ENCODE results near the gene ZNF558.

Gene ZNF558

GRCh38 chr19:8832132-8833021, at the start of gene ZNF558, which contains the start of gene MBD3L1:
TSS of gene ZNF558 (minus strand) at chr19:8832304. CDS start at chr19:8822659, 9,645 bp downstream.
TSS of gene MBD3L1 (plus strand) at chr19:8832377. CDS start at chr19:8842679, 10,302 bp downstream.
- peak within 1 kb of the TSS; percentile 80 for H3K4me3 ChIP-seq (ENCODE audit: low read depth, low read length)
- DNase-seq (ENCODE audit: low read depth) = peak; percentile 94

DNA sequence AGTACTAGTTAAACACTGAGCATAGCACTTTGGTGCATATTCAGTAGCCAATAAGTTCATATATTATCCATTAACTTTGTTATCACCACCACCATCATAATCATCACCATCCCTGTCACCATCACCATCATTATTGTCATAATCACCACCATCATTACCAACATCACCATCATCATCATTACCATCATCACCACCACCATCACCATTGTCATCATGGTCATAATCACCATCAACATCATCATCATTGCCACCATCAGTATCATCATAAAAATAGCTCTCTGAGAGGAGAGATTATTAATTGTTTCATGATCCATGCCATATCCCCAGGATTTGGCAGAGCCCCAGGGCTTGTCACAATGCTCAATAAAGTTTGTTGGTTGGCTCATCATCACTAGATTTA, 49.4 kb upstream of the ZNF558 start:
- H3K4me3 ChIP-seq (ENCODE audit: low read depth, low read length) = no peak overlapping the region
- DNase-seq (ENCODE audit: low read depth) = no peak

DNA sequence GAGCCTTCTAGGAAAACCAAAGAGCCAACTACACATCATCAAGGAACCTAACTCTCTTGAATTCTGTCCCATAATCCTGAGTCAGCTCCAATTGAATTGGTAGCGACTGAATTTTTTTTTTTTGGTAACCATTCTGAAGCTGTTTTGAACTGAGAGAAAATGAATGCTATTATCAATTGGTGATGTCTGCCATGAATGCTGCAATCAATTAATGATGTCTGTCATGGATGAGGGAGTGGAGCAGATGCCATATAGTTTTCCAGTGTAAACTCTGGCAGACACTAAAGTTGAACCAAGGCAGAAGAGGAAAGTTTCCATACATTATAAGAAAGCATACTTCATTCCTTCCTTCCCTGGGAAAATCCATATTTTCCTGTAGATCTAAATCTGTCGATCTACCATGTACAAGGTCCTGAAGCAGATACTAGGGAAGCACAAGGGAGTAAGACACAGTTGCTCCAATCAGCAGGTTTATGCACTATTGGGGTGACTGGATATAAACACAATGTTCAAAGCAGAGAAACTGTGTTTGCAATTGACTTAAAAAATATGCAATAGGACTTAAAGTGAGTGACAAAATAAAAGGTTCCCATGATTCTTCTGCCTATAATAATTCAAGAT, 48.9 kb upstream of the ZNF558 start:
- no peak for DNase-seq (ENCODE audit: low read depth)
- H3K4me3 ChIP-seq (ENCODE audit: low read depth, low read length) = no peak overlapping the region

GRCh38 chr19:8877854-8878705, 46.0 kb upstream of the ZNF558 start:
- no peak overlapping the region for H3K4me3 ChIP-seq (ENCODE audit: low read depth, low read length)
- no peak for DNase-seq (ENCODE audit: low read depth)

- no peak for DNase-seq (ENCODE audit: low read depth)
- H3K4me3 ChIP-seq (ENCODE audit: low read depth, low read length) = no peak overlapping the region
These were observed 34.2 kb upstream of the ZNF558 start for GRCh38 chr19:8866344-8866743.

- DNase-seq (ENCODE audit: low read depth) = no peak
- H3K4me3 ChIP-seq (ENCODE audit: low read depth, low read length) = no peak overlapping the region
These were observed 26.2 kb upstream of the ZNF558 start for GRCh38 chr19:8858260-8858659.

GRCh38 chr19:8850488-8850887, 18.4 kb upstream of the ZNF558 start:
- DNase-seq (ENCODE audit: low read depth) = no peak
- no peak overlapping the region for H3K4me3 ChIP-seq (ENCODE audit: low read depth, low read length)

GRCh38 chr19:8849232-8849631, 17.1 kb upstream of the ZNF558 start:
- no peak for DNase-seq (ENCODE audit: low read depth)
- no peak overlapping the region for H3K4me3 ChIP-seq (ENCODE audit: low read depth, low read length)

GRCh38 chr19:8846819-8847218, 14.7 kb upstream of the ZNF558 start:
- H3K4me3 ChIP-seq (ENCODE audit: low read depth, low read length) = no peak overlapping the region
- DNase-seq (ENCODE audit: low read depth) = no peak

- no peak overlapping the region for H3K4me3 ChIP-seq (ENCODE audit: low read depth, low read length)
- no peak for DNase-seq (ENCODE audit: low read depth)
These were observed 8.6 kb upstream of the ZNF558 start for GRCh38 chr19:8840708-8841107.

- DNase-seq (ENCODE audit: low read depth) = no peak
- H3K4me3 ChIP-seq (ENCODE audit: low read depth, low read length) = no peak overlapping the region
These were observed 3.8 kb upstream of the ZNF558 start for GRCh38 chr19:8835877-8836276.

GRCh38 chr19:8835446-8835845, 3.3 kb upstream of the ZNF558 start:
- no peak for DNase-seq (ENCODE audit: low read depth)

DNA sequence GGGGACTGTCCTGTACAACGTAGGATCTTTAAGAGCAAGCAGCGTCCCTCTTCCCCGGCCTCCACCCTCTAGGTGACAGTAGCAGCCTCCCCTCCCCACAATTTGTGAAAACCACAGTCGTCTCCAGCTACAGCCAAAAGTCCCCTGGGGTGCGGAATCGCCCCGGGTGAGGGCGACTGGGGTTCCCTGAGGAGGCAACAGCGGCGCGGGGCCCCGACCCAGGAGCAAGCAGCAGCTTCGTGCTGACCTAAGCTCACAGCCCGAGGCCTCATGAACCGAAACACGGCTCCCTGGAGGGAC, 322 bp downstream of the ZNF558 start:
- no peak for DNase-seq (ENCODE audit: low read depth)

More at GRCh38 chr19:8835446-8835845, 3.3 kb upstream of the ZNF558 start:
- H3K4me3 ChIP-seq (ENCODE audit: low read depth, low read length) = no peak overlapping the region

DNA sequence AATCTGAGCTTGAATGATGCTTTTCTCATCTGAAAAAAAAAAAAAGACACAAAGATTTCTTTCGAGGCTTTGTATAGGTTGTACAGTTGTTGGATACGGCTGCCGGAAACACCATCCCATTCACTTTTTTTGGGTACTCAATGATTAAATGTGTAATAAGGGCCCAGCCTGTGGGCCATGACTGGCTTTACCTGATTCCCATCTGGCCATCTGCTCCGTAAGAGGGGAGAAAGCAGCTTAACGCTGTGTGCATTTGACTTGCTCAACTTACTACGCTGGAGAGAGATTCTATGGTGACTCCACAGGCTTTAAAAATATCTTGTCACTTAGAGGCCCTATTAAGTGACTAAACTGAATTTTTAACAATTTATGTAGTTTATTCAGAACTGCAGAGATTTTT, 731 bp downstream of the ZNF558 start:
- H3K4me3 ChIP-seq (ENCODE audit: low read depth, low read length) = peak overlapping the region; percentile 80
- no peak for DNase-seq (ENCODE audit: low read depth)

More for the DNA sequence above, 322 bp downstream of the ZNF558 start:
- H3K4me3 ChIP-seq (ENCODE audit: low read depth, low read length) = peak overlapping the region; percentile 80

DNA sequence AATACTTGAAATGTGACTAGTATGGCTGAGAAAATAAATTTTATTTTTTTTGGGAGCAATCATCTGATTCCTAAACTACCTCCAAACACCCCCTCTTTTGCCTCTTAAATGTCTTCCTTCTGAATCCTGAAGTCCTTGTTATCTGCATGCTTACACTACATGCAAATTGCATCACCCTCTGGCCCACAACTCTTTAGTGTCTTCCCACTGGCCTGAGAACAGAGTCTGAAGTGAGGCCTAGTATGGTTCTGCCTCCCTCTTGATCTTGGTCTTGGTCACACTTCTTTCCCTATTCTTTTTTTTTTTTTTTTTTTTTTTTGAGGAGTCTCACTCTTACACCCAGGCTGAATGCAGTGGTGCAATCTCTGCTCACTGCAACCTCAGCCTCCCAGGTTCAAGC, 4.8 kb downstream of the ZNF558 start:
- no peak for DNase-seq (ENCODE audit: low read depth)
- no peak overlapping the region for H3K4me3 ChIP-seq (ENCODE audit: low read depth, low read length)

DNA sequence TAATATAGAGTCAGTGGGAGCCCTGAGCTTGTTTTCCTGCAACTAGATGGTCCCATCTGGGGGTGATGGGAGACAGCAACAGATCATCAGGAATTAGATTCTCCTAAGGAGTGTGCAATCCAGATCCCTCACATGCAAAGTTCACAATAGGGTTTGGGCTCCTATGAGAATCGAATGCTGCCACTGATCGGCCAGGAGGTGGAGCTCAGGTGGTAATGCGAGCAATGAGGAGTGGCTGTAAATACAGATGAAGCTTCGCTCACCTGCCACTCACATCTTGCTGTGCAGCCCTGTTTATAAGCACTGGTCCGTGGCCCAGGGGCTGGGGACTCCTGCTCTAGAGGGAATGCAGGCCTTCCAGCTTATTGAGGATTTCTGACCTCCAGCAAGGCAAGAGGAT, 5.7 kb downstream of the ZNF558 start:
- DNase-seq (ENCODE audit: low read depth) = no peak
- no peak overlapping the region for H3K4me3 ChIP-seq (ENCODE audit: low read depth, low read length)

- DNase-seq (ENCODE audit: low read depth) = no peak
- H3K4me3 ChIP-seq (ENCODE audit: low read depth, low read length) = no peak overlapping the region
These were observed 10.3 kb downstream of the ZNF558 start for GRCh38 chr19:8821748-8822241.

GRCh38 chr19:8820234-8820633, 11.9 kb downstream of the ZNF558 start:
- no peak for DNase-seq (ENCODE audit: low read depth)
- no peak overlapping the region for H3K4me3 ChIP-seq (ENCODE audit: low read depth, low read length)

GRCh38 chr19:8815780-8816179, 16.3 kb downstream of the ZNF558 start:
- no peak overlapping the region for H3K4me3 ChIP-seq (ENCODE audit: low read depth, low read length)
- no peak for DNase-seq (ENCODE audit: low read depth)

DNA sequence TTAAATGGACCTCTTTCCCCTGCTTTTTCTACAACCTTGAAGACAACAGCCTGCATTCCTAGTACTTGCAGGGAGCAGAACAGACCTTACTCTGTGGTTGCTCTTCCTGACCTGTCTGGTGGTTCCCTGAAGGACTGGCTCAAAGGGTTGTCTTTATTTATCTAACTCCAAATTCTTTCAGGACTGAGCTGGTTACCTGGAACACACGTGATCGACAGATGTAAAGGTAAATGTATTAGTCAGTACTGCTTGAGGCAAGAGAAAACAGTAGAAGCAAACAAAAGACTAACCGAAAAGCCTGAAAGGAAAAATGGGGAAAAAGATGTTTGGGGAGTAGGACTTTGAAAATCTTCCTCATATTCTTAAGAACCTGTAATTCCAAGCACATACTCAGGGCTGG, 17.9 kb downstream of the ZNF558 start:
- no peak overlapping the region for H3K4me3 ChIP-seq (ENCODE audit: low read depth, low read length)
- DNase-seq (ENCODE audit: low read depth) = no peak
